GM18505 (cell line): ENCODE measurements around the gene TANC1.

Source experiments
- ATAC-seq: cut with Tn5 transposase; IDR thresholded peaks from one replicate; pipeline ENCODE4 v1.9.1; 2021; ENCODE audit not compliant: unreplicated experiment
- POLR2A ChIP-seq: IDR thresholded peaks from 4 replicates; pipeline ENCODE4 v1.6.1; 2011; ENCODE audit warnings: borderline replicate concordance; ENCODE audit not compliant: insufficient read depth, insufficient read length; ENCODE audit errors: extremely low read depth

Gene TANC1

DNA sequence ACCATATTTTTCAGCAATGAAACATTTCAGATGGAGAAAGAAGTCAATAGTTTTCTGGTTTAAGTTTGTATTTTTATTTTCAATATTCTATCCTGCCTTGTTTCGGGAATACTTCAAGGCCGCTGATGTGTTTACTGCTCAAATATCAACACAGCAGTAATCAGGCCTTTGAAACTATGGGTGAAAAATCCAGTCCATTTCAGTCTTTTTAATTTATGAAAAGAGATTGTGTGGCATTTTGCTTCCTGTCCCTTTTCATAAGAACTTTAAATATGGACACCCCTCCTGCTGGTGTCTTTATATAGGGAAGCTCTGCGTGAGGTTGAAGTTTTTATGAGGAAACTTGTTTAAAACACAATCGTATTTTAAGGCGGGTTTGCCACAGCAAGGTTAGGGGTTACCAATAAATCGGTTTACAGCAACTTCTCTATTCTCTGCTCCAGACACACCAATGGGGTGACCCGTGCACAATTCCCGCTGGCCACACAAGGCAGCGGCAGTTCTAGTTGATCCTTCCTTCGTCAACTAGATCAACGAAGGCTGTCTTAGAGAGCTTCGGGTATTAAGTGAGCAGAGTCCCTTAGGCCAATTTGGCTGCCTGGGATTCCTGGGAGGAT lies 1.2 kb upstream of the TANC1 start:
- TF ChIP-seq POLR2A: no peak
- ATAC-seq: no peak

DNA sequence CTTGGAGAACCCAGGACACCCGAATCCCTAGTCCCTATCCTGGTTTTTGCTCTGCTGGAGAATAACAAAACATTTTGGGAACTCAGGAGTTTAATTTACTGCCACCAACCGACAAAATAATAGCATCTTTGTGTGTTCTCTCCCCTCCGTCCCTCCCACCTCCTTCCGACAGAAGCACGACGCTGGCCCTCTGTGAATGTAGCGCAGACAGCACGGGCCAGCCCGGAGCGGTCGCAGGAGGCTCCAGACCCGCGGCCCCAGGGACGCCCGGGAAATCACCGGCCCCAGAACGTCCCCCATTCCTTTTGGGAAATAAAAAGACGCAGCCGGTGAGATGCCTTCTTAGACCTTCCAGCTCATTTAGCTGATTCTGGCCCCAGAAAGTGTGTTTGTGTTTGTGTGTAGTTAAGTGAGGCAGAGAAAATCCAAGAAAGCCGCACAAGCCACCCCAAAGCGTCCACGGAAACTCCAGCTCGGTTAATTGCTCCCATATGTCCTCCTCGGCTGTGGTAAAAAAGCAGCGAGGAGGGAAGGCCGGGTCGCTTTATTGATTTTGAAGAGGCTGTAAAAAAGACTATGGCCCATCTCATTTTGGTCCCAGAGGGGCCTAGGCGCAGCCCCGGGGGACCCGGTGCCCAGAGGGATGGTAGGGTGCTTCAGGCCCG lies 577 bp upstream of the TANC1 start:
- TF ChIP-seq POLR2A: no peak
- no peak for ATAC-seq

DNA sequence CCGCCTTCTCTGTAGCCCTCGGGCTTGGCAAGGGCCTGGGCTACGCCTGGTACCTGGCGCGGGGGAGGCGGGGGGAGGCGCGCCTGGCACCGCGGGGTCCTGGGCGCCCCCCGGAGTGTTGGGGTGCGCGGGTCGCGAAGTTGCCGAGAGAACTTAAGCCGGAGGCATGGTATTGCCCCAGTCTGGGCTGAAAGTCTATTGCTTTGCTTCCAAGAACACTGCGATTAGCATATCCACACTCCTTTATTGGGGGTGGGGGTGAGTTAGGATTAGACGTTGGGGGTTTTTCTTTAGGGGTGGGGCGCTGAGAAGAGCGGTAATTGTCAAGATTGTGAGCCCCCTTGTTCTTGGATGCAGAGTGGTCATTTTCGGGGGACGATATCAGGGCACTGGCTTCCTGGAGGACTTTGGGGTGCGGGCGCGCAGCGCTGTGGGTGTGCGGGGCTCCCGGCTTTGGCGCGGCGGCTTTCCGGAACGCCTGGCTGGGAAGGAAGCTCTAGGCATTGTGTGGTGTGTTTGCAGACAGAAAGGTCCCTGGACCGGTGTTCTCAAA lies 798 bp downstream of the TANC1 start:
- ATAC-seq: no peak

DNA sequence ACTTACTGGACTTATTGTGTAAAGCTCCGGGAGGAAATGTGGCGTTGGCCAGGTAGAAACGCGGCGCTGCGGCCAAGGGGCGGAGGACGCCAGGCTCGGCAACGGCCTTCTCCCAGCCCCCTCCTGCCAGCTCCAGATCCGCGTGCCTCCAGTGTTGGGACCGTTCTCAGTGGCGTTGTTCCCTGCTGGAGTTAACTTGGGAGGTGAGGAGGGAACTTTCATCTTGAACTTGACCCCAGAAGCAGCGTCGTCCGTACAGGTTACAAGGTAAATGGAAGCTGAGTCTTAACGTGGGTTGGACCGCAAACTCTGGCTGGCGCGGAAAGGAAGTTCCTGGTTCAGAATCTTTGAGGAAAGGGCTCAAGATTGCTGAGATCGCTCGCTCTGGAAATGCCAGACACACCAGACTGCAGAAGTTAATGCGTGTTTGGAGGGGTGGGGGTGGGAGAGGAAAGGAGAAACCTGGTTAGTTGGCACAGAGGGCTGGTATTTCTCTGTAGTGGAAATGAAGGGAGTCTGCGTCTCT lies 1.3 kb downstream of the TANC1 start:
- TF ChIP-seq POLR2A: no peak
- ATAC-seq: no peak

More for the DNA sequence above, 798 bp downstream of the TANC1 start:
- no peak for TF ChIP-seq POLR2A

DNA sequence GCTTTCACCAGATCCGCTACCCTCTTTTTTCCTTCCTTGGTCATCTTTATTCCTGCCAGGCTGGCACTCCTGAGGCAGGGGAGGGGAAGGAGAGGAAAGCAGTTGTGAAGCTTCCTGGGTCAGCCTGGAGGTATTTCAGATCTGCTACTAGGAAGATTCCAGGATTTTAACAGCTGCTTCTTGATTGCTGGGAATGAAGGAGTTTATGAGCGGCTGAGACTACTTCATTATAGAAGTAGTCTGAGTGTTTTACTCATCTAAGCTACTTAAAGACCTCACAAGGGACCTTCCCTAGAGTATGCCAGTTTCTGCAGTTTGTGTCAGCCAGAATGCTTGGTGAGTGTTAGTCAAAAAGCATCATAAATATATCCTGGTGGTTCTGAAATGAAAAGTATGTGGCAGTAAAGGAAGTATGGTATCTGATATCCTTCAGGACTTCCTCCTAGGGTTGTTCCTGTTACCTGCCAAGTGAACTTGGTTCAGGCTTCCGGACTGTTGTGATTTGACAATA lies 1.9 kb downstream of the TANC1 start:
- ATAC-seq: no peak
- no peak for TF ChIP-seq POLR2A

DNA sequence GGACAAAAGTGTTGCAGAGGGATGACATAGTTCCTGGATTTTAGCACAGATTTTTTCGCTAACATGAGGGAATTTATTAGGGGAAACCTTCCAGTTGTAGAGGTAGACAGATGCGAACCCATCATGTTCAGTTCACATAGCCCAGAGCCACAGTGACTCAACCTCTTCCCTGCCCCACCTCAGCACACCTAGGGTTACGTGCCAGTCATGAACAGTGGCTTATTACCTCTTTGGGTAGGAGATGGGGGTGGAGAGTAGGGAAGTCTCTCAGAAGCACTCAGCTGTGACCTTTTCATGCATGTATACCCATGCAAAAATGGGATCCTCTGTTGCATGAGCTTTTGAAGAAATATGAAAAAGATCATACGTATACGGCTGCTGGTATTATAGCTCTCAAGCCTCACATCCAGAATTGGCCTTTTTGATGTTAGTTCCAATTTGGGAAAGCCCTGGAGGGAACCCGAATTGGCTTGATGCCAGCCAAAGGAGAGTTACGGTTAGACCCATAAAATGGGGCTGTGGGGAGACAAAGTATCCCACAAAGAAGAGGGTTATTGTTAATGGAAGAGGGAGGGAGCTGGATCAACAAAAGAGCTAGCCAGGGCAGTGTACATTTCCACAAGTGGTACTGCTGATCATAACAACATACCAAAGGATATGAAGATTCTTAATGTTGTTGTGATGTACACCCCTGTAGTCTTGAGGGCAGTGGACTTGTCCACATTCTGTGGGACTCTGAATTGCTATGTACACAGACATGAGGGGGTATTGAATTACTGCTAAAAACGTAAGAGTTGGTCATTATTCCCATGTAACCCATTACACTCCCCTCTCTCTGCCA lies 4.9 kb downstream of the TANC1 start:
- no peak for TF ChIP-seq POLR2A
- no peak for ATAC-seq

DNA sequence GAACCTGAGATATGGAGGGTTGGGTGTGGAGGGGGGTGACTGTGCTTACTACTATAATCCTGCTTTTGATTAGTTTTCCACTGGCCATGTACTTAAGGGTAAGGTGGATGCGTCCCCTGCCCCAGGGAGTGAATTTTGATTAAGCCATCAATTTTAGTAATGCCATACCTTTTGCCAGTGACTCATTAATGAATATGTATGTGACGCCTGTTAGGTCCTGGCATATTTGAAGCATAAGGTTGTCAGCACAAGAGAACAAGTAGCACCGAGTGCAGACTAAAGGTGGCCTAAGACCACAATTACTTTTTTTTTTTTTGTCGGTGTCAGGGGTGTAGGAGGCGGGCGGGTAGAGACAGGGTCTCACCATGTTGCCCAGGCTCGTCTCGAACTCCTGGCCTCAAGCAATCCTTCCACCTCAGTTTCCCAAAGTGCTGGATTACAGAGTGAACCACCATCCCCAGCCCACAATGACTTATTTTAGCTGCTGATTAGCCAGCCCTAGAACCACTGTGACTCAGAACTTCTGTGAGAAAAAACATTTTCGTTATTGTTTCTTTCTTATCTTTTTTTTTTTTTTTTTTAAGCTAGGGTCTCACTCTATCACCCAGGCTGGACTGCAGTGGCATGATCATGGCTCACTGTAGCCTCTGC lies 7.0 kb downstream of the TANC1 start:
- no peak for TF ChIP-seq POLR2A
- no peak for ATAC-seq

DNA sequence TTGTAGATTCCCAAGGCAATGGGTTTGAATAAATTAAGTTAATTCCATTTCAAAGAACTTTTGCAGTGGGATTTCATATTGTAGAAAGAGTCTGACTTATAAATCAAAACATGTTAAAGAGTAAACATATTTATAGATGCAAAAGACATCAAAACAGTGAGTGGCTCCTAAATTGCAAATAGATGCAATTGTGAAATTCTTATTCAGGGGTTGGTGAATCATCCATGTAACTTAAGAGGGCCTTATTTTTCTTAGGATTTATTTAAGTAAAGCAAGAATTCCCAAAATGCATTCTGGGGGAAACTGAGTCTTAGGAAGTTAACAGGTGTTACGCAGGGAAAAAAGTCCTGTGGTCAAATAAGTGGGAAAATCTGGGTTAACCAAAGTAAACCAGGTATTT lies 11.3 kb downstream of the TANC1 start:
- TF ChIP-seq POLR2A: no peak
- ATAC-seq: no peak

DNA sequence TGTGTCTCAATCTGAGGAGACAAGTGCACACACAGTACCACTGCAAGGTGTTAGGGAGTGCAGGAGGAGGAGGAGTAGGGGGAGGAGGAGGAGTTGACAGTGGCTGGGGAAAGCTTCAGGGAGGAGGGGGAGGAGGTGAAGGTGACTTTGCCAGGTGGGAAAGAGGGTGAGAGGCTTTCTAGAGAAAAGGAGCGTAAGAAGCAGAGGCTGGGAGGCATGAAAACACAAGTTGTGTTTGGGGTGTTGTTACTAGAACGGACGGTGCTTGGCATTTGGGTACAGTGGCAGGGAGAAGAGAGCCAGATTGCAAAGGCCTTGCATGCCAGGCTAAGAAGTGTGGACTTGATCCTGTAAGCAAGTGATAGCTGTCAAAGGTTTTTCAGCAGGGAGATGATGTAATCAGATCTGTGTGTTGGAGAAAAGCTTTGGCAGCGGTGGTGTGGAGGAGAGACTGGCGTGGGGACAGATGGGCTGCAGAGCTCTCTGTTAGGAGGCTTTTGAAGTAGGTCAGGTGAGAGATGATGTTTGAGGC lies 16.2 kb downstream of the TANC1 start:
- ATAC-seq: no peak
- TF ChIP-seq POLR2A: no peak

DNA sequence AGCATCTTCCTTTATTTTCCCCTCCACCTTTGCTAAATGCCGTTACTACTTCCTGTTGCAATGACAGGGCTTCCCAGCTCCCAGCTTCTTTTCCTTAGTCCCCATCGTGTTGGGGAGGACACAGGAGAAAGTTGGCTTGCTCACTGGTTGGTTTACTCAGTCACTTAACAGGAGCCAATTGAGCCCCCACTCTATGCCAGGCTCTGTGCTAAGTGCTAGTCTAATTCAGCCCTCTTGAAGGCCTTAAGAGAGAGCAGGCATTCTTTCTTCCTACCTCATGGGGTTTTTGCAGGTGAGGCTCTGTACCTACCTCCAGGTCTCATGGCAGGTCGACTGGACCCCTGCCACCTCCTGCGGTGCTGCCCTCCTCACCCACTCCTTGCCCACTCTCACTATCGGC lies 20.1 kb downstream of the TANC1 start:
- no peak for TF ChIP-seq POLR2A
- ATAC-seq: no peak

DNA sequence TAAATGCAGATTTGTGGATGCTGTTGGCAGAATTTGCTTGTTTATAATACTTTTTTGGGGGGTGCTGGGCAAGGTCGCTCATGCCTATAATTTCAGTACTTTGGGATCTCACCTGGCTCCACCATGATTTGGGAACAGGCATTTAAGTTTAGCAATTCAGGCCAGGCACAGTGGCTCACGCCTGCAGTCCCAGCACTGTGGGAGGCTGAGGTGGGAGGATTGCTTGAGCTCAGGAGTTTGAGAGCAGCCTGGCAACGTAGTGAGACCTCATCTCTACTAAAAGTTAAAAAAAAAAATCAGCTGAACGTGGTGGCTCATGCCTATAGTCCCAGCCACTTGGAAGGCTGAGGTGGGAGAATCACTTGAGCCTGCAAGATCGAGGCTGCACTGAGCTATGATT lies 20.7 kb downstream of the TANC1 start:
- ATAC-seq: no peak
- TF ChIP-seq POLR2A: no peak

DNA sequence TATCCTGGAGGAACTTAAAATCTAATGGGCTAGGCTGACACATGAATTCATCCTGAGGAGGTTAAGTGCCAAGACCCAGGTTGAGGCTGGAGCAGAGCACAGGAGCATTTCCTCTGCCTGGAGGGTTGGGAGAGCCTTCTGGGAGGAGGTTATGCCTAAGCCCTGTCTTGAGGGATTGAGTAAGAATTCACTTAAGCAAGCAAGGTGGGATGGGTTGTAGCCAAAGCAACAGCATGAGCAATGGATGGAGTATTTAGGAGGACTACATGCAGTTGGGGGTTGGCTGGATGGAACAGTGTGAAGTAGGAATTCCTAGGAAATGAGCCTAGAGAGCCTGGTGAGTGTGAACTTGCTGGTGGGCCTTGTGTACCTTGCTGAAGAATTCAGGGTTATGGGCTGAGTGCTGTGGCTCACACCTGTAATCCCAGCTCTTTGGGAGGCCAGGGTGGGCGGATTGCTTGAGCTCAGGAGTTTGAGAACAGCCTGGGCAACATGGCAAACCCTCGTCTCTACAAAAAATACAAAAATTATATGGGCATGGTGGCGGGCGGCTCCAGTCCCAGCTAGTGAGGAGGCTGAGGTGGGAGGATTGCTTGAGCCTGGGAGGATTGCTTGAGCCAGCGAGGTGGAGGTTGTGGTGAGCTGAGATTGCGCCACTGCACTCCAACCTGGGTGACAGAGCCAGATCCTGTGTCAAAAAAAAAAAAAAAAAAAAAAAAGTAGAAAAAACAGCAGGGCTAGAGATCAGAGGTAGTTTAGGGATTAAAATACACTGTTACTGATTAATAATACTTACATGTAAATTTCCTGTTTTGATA lies 22.2 kb downstream of the TANC1 start:
- no peak for TF ChIP-seq POLR2A
- ATAC-seq: no peak
